Caki2 (cell line): ENCODE data around the gene GRID1. TPM values are rescaled to one million over a fixed set of nuclear protein-coding genes. Genes with fewer than 3 reads are reported as not detected.
A peak's percentile ranks its signal among the peaks of the same experiment; 100 is the strongest.

Experiments
- DNase-seq: peaks from one replicate; pipeline ENCODE4 v3.0.0-alpha.2; 2015; ENCODE audit warnings: low read depth
- in situ Hi-C: cut with HindIII; loops from 2 replicates; pipeline ENCODE4 v1.10.0; 2016; ENCODE audit warnings: low sequenced_read_pairs, low pct_unique_long_range_greater_than_20kb, mixed read lengths
- total RNA-seq: library from RNA; depleted of rRNA; stranded (reverse); fragments of >200 nt; shearing (Covaris generic); gene quantifications from 2 replicates; pipeline ENCODE4 v1.2.3, GENCODE V29; 2014; ENCODE audit warnings: low replicate concordance

The GRID1 gene
- total RNA-seq, 1 experiment from 2014 or later = 2.6 TPM

DNA sequence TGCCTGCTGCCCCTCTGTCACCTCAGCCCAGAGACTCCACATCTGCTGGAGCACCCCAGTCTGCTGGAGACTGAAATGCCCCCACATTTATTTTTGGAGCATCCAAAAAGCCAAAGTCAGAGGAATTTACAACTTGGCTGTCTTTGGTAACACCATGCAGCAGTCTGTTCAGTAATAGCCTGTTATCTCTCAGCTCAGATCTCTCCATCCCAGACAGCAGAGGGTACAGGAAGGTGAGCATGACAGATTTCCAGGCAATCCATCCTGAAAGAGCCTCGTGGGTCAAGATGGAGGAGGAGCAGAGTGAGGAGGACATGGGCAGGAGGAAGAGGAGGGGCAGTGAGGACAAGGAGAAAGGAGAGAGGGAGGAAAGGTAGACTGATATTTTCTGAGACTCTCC, 55.9 kb downstream of the GRID1 start:
- no peak for DNase-seq
- in situ Hi-C loops = no loop called here

DNA sequence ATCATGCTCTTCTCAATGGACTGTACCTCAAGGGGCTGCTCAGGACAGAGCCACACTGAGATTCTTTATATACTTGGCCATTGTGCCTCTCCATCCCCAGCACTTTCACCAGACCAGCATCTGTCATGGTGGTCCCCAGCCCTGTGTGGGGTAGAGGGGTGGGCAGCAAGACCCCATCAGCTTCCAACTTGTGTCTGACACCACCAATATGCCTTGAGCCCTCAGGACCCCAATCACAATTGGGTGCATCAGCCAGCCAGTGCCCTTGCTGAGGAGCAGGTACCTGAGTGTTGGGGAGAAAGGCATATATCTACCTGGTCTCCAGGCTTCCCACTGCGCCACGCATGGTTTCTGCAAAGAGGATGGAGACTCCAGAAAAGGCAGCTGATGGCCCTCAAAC, 56.3 kb downstream of the GRID1 start:
- no peak for DNase-seq
- in situ Hi-C loops = no loop called here

DNA sequence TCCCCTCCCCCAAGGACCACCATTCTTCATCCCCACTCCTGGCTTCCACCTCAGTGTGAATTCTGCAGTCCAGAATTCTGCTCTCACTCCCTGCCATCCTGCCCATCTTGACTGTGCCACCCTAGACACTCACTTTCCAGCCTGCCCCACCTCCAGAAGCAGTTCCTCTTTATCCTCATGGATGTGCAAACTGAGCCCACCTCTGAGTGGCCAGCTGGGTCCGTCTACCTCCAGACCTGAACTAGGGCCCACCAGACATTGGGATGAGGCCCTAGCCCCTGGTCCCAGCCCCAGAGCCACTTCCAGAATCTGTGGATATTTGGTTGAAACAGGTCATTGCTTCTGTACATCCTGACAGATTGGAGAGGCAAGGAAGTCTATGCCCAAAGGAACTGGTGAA, 58.5 kb downstream of the GRID1 start:
- DNase-seq = no peak
- in situ Hi-C loops = no loop called here

DNA sequence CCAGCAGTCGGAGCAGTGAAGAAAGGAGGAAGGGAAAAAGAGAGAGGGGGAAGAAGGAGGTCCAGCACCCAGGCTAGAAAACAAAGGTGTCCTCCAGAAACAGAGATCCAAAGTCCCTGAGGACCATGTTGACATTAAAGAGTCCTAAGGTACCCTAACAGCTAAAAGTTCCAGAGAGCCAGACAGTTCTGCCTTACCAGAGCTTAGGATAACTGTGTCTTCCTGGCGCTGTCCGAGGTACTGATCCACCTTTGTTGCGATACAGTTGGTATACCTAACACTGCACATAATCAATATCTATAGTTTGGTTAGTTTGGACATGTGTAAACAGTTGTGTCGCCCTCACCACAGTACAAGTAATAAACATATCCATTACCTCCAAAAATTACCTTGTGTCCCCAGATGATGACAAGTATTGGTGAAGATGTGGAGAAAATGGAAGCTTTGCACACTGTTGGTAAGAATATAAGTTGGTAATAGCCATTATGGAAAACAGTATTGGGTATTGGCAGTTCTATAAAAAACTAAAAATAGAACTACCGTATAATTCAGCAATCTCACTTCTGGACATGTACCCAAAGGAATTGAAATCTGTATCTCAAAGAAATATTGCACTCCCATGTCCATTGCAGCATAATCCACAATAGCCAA, 59.8 kb downstream of the GRID1 start:
- DNase-seq = peak; percentile 26
- in situ Hi-C loops = no loop called here

DNA sequence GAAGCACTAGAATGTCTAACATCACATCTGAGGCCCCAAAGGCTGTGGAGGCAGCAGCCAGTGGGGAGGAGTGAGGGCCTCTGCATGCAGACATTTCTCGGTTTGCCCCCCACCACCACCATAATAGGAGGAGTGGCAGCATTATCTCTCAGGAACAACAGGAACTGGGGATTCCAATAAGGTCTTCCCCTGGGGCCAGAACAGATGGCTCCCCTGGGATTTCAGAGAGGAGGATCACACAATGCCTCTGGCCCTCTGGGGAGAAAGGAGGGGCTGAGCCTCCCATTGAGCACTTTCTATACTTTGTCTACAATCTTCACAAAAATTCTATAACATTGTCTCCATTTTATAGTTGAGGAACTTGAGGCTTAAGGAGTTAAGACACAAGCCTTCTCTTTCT, 61.1 kb downstream of the GRID1 start:
- DNase-seq = no peak
- in situ Hi-C loops = no loop called here

DNA sequence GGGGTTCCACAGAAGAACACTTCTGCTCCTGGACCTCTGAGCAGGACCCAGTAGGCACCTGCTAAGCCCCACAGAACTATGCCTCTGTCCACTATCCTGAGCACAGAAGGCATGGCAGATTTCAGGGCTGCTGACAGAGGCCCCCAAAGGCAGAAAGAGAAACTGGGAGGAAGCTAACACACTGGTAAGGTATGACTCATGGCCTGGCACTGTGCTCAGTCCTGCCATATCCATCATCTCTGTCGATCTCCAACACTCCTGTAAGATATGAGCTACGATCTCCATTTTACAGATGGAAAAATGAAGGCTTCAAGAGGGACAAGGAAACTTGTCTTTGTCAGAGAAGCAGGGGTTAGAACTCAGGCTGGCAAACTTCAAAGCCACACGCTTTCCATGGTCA, 62.2 kb downstream of the GRID1 start:
- no peak for DNase-seq

DNA sequence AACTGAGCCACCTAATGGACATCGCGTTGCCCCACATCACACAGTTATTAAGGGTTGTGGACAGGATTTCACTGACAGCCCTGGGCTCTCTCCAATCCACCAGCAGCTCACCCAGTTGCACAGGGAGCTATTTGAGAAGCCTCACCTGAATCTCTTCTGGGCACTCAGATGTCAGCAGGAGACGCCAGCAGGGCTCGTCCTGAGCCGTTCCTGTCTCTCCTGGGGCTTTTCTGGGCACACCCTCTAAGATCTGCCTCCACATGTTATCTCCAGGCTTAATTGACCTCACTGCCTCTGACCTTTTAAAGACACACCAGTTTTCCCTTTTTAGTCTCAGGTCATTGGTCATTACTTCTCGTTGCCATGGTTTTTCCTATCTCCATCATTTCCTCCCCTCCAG, 63.0 kb downstream of the GRID1 start:
- in situ Hi-C loops = no loop called here
- no peak for DNase-seq

More for the DNA sequence above, 62.2 kb downstream of the GRID1 start:
- in situ Hi-C loops = no loop called here

DNA sequence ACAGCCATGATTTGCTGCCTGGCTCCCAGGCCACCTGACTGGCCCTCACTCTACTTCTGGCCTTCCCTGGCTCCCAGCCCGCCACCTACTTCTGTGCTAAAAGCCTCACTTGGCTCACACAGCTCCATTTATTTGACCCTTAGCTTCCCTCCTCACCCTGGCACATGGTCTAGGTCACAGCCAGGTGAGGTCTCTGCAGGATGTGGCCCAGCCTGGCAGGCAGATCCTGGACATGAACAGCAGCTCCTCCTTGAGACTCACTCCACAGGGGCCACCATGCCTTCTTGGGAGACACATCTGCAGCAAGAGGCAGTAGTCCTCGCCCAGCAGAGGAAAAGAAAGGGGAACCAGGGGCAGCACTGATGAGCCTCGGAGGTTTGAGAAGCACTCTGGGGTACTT, 64.6 kb downstream of the GRID1 start:
- DNase-seq = no peak
- in situ Hi-C loops = no loop called here

DNA sequence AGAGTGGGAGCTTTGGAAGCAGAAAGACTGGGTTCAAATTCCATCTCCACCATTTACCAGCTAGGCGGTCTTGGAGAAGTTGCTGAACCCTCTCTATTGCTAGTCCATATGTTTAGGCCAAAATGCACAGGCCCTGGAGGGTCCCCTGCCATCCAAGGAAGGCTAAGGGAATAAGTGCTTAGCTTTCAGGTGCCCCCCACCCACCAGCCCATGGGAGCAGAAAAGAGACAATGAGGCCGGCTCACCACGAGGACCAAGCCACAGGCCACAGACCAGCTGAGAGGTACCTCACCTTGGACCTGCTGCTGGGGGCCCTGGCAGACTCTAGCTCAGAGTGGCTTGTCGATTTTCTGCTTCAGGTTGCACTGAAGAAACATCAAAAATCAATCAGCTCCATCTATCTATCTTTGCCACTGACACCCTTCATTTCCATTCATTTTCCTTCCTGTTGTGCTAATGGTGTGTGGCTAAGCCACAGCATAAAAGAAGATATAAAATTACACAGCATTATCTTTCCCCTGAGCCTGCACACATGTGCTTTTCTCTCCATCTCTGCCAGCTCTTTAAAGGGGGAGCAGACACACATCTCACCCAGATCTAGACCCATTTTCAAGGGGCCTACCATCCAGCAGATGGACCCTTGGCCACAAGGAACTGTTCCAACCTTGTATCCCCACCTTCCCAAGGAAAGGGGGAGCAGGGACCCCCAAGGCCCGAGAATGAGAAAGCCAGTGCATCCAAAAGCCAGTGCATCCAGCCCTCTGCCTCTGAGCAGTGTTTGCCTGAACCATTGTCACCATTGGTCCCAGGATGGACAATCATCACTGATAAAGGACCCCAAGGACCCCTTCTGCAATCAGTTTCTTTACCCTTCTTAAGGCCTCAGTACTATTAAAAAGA, 65.4 kb downstream of the GRID1 start:
- in situ Hi-C loops = no loop called here
- no peak for DNase-seq

DNA sequence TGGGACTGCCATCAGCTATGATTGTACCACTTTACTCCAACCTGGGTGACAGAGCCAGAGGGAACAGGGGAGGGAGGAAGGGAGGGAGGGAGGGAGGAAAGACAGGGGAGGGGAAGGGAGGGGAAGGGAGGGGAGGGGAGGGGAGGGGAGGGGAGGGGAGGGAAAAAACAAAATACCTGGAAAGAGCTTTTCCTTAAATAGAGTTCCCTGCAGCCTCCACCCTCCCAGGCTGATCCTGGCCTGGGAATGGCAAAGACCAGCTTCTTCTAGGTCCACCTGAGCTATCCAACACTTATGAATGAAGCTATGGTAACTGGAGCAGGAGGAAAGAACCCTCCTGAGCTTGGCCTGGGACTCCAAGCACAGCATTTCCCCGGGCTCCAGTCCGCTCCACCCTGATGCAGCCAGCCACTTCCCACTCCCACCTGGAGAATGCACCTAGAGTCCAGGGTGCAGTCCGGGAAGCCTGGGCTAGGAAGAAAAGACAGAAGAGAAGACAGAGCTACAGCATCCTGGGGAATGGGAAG, 66.1 kb downstream of the GRID1 start:
- no peak for DNase-seq
- in situ Hi-C loops = no loop called here

DNA sequence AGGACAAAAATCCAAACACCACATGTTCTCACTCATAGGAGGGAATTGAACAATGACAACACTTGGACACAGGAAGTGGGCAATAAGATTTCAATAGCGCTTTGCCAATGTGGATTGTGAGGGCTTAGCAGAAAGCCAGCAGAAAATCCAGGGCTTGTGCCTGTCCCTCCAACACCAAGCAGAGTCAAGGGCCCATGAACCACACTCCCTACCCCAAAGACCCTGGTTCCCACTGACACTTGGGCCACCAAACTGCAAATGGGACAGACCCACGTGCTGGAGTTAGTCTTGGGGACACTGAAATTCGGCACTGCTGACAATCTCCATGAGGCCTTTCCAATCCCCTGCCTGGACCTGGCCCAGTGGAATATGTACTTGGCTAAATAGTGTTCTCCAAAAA, 67.0 kb downstream of the GRID1 start:
- DNase-seq = no peak
- in situ Hi-C loops = no loop called here

DNA sequence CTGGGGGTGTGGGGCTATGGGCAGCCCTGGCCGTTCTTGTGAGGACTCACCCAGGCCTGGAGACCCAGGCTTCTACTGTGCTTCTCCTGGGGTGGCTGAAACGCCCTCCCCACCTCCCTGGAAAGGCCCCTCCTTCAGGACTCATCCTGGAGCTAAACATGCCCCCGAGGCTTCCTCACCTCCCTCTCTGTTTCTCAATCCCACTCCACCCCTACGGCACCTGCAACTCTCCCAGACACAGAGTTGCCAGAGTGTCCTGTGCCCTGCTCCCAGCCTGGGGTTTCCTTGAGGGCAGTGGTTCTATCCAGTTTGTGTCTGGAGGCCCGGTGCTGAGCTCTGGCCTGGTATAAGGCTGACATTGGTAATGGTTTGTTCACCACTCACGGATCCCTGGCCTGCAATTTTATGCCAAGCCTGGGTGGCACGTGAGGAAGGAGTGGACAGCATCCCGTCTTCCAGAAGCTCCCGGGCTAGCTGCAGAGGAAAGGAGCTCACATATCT, 68.0 kb downstream of the GRID1 start:
- DNase-seq = no peak
- in situ Hi-C loops = no loop called here

DNA sequence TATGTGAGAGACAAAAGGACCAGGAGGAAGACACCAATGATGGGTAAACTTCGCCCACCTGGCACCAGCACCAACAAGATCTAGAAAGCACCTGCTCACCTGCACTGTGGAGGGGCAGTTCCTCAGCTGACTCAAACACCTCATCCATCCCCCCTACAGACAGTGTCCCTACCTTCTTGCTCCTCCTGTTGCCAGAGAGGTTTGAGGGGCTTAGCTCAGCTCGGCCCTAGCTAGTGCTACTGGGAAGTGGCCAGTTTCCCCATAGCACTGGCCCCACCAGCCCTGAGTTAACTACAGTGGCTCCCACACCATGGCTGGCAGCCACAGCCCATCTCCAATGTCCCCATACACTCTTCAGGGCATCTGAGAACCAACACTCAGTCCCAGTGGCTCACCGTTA, 70.8 kb downstream of the GRID1 start:
- in situ Hi-C loops = no loop called here
- DNase-seq = no peak

DNA sequence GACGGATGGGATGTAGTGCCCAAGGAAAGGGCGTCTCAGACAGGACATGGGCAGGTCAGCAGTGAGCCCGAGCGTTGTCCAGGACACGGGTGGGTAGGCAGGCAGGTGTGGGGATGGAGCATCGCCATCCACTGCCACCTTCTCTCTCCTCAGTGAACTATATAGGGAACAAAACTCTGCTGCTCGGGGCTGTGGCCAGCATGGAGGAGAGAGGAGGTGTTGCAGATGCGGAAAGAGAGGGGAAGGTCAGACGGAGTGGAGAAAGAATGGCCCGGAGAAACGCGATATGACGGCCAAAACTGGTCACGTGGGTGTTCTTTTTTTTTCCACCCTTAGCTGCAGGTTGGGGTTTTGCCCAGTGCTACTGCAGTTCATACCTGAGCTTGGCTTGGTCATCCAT, 71.2 kb downstream of the GRID1 start:
- DNase-seq = no peak

DNA sequence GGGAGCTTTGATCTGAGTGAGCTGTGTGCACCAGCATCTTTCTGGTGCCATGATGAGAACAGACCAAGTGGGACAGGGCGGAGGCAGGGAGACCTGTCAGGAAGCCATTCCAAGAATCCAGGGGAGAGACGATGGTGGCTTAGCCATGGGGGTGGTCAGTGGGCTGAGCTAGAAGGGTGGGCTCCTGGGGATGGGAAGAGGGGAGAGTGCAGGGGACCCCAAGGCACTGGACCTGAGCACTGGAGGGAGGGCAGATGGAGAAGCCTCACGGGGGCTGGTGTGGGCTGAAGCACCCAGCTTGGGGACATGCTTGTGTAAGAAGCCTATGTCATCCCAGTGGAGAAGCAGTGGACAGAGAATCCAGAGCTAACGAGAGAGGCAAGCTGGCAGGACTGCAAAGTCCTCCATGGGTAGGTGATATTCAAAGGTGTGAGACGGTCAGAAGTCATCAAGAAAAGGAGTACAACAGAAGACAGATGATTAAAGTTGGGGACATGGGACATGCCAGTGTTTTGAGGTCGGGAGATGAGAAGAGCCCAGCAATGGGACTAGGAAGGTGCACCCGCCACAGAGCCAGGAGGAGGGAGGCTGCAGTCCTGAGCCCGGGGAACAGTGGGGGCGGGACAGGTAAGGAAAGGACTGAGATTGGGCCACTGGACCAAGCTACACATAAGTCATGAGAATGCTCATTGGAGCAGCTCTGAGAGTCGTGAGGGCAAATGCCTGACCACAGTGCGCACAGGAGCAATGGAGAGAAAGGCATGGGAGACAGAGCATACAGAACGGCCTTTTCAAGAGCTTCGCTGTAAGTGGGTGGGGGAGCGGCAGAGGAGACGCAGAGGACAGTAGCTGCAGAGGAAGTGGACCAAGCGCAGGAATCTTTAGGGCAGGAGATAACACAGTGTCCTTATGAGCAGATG, 72.0 kb downstream of the GRID1 start:
- in situ Hi-C loops = no loop called here

More for the DNA sequence above, 71.2 kb downstream of the GRID1 start:
- in situ Hi-C loops = no loop called here

DNA sequence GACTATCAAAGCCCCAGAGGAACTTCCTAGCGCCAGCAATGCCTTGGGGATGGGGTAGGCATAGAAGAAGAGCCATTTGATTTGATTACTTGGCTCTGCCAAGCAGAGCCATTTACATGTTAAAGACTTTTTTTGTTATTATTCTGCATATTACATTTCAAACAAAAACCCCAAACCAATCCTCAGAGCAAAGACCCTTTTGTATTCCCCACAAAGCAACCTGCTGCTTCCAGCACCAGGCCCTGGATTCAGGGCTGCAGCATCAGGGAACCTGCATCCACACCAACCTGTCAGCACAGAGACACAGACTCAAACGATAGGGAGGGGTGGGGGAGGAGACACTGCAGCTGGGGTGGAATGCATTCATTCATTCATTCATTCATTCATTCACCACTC, 73.2 kb downstream of the GRID1 start:
- in situ Hi-C loops = no loop called here
- no peak for DNase-seq

More for the DNA sequence above, 72.0 kb downstream of the GRID1 start:
- DNase-seq = no peak

DNA sequence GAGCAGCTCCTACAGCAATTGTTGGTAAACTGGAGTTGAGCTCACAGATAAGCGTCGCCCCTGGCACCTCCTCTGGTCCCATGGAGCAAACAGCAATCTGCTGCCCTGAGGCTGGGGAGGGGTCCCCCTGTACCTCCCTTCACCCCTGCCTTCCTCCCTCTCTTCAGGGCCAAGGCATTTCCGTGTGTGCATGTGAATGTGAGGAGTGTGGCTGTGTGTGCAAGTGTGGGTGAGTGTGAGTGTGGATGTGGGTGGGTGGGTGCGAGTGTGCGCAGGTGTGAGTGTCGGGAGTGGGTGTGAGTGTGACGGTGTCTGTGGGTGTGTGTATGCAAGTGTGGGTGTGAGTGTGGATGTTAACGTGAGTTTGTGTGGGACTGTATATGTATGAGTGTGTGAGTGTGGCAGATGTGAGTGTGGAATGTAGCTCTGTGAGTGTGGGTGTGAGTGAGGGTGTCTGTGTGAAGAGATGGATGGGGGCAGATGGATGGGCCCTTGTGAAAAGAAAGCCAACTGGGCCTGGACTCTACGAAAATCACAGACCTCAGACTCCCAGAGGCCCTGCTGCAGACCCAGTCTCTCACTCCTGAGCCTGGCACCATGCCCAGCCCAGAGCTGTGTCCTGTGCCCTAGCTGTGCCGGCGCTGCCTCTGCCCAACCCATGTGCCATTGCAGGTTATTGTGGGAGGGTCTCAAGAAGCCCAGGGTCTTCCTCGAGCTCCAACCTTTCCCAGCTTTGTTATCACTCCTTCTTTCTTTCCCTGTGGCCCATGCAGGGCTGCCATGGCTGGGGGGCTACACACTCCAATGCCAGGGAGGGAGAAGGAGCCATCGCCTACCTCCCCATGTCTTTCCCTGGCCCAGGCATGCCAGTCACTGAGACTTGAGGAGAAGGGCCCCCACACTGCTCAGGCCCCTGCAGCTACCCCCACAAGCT, 73.9 kb downstream of the GRID1 start:
- in situ Hi-C loops = no loop called here
- DNase-seq = no peak
